HG02763 (cell line): ENCODE measurements around the gene HPSE.

ENCODE experiments used
- ATAC-seq: cut with Tn5 transposase; IDR thresholded peaks from one replicate; pipeline ENCODE4 v1.9.1; 2021; ENCODE audit warnings: mild to moderate bottlenecking, moderate library complexity; ENCODE audit not compliant: unreplicated experiment

HPSE gene

DNA sequence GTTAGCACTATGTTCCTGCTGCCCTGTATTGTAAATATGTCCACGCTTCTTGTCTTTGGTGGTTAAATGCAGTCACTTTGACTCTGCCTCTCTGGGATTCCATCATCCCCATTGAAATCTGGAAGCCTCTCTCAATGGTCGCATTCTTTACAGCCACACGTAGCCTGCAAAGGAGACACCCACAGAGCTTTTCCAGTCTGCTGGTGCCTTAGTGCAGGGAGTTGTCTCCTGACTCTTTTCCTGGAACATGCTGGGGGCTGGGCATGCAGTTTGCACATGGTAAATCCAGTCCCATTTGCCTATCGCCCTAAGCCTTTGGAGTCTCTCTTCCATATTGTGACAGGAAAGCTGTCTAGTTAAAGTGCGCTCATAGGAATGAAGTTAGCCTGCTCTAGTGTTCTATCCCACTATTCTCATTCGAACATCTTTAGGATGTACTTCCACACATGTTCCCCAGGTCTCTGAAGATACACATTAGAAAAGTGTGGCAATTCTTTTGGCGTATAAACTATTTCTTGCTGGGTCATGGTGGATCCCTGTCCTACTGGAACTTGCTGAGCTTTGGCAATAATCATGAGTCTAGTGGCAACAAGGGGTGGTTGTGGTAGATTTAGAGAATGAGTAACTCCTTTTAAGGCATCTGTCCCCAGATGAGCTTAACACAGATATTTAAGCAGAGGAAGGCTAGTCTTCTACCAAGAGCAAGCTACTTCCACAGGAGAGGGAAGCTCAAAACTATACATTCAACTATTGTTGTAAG, 83.8 kb downstream of the HPSE start:
- no peak for ATAC-seq

DNA sequence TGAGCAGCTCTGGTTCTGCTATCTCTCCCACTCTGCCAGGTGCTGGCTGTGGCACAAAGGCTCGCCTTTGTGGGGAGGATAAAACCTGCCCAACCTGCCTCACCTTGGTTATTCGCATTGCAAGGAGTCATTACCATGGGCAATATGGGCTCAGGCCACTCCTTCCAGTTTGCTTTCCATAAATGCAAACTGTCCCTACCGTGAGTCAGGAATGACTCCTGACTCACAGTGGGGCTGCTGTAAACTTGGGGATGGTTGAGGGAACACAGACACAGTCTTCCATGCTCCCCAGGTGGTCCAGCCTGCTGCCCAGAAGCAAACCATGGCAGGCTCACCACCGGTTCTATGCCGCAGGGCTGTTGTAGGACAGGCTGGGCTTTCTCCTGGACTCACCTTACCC, 86.2 kb downstream of the HPSE start:
- no peak for ATAC-seq

DNA sequence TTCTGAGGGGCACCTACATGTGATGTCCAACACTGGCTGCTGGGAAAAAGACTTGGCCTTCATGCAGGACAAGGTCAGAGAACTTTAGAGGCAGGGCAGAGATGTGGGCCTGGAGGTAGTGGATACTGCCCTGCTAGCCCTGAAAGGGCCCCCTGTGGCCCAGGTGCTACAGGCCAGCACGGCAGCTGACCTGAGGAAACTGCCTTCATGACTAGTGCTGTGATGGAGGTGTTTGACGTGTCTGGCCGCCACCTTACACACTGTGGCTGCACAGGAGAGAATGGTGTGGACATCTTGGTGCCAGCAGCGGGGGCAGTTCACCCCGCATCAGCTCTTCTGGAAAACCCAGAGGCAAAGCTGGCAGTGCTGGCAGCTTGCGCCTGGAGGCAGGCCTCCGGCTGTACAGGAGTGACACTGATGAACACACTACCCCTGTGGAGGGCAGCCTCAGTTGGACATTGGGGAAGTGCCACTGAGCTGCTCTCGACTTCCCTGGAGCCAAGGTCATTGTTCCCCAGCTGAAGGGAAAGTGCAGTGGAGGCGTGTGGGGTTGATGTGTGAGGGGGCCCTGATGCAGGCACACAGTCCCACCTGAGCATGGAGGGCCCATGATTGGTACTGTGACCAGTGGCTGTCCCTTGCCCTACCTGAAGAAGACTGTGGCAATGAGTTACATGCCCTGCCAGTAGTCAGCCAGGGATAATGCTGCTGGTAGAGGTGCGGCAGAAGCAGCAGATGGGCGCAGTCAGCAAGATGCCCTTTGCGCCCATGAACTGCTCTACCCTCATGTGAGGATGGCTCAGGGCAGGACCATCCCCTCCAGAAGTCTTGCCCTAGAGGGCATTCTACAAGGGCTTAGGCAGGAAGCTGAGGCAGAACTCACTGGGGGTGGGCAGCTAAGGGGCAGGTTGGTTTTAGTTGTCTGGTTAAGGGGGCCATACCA, 87.0 kb downstream of the HPSE start:
- no peak for ATAC-seq
